GM18519 (cell line): ENCODE results near the gene TMEM271.
"Not testable (repeated sequence)": the region's sequence is repeated elsewhere in the genome, so short reads cannot be mapped to it uniquely, and the experiment has no call there.

ENCODE experiments used
- ATAC-seq: cut with Tn5 transposase; IDR thresholded peaks from one replicate; pipeline ENCODE4 v1.9.1; 2021; ENCODE audit warnings: mild to moderate bottlenecking, moderate library complexity; ENCODE audit not compliant: unreplicated experiment, low FRiP score

TMEM271 gene

DNA sequence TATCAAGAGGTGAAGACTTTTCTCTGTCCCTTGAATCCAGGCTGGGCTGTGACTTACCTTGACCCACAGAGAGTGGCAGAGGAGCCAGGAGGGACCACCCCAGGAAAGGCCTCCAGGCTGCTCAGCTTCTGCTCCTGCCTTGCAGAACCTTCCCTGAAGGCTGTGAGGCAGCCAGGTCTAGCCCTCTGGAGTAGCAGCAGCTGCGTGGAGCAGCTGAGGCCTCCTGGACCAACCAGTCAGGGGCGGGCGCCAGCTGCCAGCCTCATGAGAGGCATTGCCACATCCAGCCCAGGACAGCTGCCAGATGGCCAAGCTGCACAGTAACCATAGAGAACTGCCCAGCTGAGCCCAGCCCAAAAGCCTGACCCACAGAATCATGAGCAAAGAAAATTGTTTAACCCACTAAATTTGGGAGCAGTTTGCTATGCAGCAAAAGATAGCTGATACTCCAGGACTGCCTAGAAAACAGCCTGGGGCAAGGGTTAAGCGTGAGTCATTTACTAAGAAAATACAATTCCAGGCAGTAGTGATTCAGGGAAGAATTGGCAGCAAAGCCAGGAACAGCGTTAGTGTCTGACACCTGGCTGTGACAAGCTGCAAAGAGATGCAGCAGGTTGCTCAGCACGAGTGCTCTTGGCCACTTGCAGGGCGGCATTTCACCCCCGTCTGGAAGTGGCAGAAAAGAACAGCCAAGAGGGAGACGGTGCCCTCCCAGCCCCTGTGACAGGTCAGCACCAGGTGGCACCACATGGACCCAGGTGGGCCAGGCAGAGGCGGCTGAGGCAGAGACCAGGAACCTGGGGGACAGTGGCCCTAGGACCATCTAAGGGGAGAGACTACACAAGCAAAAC is 34.5 kb upstream of the TMEM271 start:
- no peak for ATAC-seq

DNA sequence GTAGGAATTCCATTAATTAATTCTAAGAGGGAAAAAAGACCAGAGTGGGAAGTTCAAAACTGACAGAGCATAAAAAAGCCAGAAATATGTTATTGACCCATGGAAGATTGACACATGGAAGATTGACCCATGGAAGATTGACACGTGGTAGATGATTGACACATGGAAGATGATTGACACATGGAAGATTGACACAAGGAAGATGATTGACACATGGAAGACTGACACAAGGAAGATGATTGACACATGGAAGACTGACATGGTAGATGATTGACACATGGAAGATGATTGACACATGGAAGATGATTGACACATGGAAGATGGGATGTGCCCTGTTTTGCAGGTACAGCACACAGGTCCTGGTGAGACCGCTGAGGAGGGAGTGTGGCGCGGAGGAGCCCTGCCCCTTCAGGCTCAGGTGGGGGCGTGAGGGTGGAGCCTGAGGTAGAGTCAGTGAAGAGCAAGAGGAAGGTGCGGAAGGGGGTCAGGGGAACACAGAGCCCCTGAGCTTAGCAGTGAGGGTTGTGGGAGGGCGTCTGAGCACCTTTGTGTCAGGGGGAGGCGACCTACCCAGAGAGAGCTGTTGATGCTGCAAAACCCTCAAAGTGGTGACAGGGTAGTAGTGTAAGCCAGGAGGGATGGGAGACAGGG is 33.4 kb upstream of the TMEM271 start:
- no peak for ATAC-seq

DNA sequence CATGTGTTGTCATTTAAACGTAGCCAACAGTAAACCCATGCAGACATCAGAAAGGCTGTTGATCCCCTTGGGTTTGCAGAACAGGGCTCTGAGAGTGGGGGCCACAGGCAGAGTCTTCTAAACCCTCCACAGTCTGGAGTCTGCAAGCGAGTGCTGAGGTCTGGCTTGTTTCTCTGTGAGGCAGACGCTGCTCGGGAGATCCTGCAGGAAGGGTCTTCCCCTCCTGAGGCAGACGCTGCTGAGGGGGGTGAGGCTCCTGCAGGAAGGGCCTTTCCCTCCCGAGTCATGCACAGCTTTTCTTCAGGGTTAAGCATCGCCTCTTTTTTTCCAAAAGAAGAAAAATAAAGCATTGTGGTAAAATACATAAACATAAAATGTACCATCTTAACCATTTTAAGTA is 32.1 kb upstream of the TMEM271 start:
- no peak for ATAC-seq

DNA sequence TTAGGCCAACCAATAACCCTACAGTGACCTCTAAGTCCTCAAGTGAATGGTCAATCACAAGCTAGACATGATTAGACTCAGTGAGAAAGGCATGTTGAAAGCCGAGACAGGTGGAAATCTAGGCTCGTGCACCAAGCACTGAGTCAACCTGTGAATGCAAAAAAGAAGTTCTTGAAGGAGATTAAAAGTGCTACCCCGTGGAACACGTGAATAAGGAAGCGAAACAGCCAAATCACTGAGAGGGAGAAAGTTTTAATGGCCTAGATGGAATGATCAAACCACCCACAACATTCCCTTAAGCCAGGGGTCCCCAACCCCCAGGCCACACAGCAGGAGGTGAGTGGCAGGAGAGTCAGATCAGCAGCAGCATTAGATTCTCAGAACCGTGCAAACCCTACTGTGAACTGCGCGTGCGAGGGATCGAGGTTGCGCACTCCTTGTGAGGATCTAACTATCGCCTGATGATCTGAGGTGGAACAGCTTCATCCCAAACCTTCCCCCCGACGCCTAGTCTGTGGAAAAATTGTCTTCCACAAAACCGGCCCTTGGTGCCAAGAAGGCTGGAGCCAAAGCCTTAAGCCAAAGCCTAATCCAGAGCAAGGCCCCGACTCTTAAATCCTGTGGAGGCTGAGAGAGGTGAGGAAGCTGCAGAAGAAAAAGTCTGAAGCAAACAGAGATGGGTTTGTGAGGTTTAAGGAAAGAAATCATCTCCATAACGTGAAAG is 29.8 kb upstream of the TMEM271 start:
- ATAC-seq = no peak

DNA sequence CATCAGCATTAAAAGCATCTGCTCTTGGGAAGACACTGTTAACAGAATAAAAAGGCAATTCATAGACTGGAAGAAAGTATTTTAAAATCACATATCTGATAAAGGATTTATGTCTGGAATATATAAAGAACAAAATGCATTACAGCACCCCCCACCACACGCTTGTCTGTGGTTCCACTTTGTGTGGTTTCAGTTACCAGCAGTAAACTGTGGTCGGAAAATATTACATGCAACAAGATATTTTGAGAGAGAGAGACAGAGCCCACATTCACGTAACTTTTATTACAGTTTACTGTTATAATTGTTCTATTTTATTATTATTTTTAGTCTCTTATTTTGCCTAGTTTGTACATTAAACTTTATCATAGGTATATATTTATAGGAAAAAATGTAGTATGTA is 28.0 kb upstream of the TMEM271 start:
- no peak for ATAC-seq

DNA sequence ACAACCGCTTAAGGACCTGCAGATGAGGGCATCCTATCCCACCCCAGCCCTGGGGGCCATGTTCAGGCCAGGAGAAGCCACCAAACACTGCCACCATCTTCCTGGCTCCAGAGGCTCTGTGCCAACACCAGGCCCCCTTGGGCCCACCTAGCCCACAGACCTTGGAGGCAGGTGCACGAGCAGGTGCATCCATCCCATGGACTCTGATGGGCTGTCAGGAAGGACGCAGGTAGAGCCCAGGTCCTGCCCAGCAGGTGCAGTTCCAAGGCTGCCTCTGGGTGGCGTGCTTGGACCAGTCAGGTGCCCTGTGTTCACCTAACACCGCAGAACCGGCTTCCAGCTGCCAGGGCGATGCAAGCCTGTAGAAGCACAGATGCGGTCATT is 26.5 kb upstream of the TMEM271 start:
- ATAC-seq = no peak

DNA sequence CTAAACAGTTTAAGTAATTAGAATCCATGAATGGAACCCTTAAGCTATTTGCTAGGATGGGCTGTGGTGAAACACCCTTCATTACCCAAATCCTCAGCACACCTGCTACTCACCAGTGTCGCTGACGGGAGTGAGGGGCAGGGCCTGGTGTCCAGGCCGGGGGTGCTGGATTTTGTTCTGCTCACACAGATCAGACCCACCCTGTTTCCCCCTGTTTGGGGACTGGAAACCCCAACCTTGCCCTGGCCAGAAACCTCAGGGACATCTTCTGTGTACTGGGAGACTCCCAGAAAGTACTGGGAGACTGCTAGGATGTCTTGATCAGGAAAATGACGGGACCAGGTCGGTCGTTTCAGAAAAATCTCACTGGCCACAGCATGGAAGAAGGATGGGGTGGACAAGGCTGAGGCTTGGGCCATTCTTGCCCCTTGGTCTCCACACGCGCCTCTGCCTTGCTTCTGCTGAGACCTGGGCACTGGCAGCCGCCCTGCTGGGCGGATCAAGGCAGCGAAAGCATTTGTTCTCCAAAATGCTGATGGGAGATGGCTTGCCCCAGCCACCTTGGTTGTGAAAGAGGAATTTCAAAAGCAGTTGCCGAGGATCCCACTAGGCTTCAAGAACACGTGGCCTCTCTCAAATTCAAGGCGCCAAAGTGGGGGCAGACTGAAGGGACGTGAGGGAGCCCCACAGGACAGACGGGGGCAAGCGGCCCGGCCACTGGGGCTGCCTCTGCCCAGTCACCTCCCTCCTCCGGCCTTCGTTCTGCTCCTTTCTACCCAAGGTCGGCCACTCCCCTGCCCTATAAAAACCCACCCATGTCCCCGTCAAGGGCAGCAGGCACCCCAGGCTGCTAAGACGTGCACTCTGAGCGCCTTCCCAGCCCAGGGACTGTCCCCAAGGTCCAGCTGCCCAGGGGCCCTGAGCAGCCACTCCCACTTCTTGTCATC is 25.8 kb upstream of the TMEM271 start:
- ATAC-seq = no peak

DNA sequence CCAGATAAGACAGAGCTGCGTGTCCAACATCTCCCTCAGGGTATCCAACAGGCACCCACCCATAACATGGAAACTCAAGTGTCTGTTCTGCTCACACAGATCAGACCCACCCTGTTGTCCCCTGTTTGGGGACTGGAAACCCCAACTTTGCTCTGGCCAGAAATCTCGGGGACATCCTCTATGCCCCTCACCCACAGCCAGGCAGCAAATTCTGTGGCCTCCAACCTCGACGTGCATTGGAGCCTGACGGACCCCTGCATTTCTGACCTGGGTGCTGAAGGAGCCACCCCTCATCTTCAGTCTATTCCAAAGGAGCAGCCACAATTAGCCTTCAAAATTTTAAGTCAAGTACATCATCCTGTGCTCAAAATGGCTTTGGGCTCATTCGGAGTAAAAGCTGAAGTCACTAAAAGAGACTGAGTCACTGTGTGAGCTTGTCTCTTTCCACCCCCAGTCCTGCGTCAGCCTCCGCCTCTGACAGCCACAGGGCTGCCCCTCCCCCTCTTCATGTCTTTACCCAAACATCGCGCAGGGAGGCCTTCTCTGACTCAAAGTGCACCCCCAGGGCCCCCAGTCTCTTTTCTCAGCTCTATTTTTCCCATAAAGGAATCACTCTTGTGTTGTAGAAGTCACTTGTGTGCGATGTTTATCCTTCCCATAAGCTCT is 24.9 kb upstream of the TMEM271 start:
- ATAC-seq = no peak

DNA sequence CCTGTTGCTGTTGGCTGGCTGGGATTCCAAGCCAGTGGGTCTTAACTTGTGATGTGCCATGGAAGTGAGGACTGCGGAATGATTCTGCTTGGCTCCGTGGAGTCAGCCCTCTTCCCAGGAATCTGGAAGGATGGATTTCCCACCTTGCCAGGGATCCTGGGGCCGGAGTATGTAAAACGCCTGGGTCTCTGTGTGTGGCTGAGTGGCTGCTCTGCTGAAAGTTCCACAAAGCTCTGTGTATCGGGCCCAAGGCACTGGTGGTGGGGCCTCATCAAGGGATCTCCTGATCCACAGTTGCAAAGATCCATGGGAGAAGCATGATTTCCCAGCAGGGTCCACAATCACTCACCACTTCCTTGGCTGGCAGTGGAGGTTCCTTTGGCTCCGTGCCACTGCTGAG is 24.1 kb upstream of the TMEM271 start:
- no peak for ATAC-seq

DNA sequence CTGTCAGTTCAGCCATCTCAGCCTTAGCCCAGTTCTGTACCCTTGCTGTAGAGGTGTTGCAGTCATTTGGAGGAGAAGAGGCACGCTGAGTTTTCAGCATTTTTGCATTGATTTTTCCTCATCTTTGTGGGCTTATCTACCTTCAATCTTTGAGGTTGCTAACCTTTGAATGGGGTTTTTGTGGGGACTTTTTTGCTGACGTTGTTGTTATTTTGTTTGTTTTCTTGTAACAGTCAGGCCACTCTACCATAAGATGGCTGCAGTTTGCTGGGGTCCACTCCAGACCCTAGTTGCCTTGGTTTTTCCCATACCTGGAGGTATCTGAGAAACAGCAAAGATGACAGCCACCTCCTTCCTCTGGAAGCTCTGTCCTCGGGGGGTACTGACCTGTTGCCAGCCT is 22.8 kb upstream of the TMEM271 start:
- ATAC-seq = no peak

DNA sequence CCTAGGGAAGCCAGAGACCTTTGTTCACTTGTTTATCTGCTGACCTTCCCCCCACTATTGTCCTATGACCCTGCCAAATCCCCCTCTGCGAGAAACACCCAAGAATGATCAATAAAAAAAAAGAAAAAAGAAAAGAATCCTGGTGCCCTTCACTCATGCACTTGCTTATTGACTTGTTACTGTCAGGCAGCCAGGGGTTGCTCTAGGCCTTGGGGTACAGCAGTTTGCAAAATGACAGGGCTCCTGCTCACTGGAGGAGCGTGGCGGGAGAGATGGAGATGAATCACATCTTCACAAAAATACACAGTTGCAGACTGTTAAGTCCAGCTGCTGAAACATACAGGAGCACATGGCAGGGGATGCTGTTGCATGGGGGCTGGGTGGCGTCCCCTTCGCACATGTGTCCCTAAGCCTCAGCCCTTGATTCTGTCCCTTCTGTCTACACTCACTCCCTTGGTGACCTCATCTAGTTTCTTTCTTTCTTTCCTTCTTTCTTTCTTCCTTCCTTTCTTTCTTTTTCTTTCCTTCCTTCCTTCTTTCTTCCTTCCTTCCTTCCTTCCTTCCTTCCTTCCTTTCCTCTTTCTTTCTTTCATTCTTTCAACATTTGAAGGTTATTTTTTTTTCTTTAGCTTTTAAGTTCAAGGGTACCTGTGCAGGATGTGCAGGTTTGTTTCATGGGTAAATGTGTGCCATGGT is 16.9 kb upstream of the TMEM271 start:
- no peak for ATAC-seq

DNA sequence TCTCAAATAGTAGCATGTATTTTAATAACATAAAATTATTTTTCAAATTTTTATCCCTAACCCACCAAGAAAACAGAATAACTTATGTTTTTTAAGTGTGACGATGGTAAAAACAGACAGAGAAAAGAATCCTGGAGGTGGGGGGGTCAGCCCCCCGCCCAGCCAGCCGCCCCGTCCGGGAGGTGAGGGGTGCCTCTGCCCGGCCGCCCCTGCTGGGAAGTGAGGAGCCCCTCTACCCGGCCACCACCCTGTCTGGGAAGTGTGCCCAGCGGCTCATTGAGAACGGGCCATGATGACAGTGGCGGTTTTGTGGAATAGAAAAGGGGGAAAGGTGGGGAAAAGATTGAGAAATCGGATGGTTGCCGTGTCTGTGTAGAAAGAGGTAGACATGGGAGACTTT is 16.1 kb upstream of the TMEM271 start:
- ATAC-seq = not testable (repeated sequence)

DNA sequence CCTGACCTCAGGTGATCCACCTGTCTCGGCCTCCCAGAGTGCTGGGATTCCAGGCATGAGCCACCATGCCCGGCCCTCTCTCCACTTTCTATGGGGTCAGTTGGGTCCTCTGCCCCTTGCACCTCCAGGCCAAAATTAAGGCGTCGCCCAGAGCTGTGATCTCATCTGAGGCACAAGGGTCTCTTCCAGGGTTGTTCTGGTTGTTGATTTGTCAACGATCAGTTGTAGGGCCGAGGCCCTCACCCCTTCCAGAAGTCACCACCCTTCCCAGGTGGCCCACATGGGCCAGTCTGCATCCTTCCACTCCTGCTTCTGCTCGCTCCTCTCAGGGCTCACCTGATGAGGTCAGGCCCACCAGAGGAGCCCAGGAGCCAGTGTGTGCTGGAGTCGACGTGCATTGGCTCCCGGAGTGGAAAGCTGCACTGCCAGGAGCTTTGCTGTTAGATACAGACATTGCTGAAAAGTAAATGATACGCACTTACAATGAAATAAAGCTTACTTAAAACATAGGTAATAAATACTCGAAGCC is 14.3 kb upstream of the TMEM271 start:
- no peak for ATAC-seq

DNA sequence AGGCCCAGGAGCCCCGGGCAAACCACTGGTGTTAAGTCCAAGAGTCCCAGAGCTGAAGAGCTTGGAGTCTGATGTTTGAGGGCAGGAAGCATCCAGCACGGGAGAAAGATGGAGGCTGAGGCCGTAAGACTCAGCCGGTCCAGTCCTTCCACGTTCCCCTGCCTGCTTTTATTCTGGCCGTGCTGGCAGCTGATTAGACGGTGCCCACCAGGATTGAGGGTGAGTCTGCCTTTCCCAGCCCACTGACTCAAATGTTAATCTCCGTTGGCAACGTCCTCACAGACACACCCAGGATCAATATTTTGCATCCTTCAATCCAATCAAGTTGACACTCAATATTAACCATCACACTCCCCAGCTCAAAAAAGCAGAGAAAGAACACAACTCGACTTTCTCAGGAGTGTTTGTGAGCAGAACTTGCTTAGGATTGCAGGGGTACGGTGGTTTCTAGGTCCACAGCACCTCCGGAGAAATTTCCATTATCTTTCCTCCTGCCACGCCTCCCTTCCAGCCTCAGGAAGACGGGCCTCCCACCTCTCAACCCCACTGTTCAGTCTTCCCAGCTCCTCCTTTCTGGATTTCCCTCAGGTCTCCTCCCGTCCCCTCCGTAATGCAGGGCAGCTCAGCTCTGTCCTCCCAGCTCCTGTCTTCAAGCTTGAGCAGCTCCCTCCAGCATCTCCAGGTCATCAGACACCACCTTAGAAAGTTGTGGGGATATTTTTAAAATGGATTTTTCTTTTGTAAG is 13.3 kb upstream of the TMEM271 start:
- ATAC-seq = no peak

DNA sequence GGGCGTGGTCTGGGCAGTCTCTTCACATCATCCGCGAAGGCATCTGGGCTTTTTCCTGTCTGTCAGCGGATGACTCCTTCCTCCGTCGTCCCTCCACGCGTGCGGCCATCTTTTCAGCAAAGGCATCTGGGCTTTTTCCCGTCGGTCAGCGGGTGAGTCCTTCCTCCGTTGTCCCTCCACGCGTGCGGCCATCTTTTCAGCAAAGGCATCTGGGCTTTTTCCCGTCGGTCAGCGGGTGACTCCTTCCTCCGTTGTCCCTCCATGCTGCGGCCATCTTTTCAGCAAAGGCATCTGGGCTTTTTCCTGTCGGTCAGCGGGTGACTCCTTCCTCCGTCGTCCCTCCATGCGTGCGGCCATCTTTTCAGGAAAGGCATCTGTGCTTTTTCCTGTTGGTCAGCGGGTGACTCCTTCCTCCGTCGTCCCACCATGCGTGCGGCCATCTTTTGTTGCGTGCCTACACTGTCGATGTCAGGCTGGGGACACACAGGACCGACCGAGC is 12.3 kb upstream of the TMEM271 start:
- no peak for ATAC-seq

DNA sequence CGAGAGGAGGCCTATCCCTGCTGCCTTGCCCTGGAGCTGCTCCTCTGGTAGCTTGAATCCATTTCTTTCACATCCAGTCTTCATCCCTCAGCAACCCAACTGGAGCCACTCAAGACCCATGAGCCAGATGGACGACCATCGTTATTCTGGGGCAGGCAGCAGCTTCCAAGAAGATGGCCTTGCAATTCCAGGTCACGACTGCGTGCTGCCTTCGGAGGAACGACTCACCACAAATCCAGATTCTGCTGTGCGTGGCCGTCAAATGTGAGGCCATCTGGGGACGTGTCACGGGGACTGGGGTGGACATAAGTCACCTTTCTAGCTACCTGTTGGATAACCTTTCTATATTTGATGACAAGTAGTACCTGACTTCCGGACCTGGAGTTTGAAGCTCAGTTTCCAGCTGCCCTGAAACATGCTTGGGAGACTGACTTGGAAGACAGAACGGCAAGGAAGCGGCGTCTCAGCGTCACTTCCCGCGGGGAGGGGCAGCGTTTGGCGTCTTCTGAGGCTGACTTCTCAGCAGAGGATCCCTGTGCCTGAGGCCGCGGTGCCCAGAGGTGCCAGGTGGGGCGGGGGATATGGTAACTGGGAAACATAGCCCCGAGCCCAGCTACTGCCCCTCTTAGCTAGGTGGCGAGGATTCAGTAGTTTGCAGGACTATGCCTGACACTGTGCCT is 11.7 kb upstream of the TMEM271 start:
- no peak for ATAC-seq

DNA sequence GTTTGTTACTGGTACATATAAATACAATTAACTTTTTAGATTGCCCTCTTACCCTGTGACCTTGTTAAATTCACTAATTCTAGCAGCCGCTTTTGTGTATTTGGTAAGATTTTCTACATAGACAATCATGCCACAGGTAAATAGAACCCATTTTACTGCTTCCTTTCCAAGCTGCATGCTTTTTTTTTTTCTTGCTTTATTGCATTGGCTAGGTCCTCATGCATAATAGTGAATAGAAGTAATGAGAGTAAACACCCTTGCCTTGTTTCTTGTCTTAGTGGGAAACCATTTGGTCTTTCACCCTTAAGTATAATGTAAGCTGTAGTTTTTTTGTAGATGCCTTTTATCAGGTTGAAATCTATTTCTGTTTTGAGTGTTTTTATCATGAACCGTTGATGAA is 7.7 kb upstream of the TMEM271 start:
- no peak for ATAC-seq
